Spleen (tissue), 11 donors: ENCODE measurements around the gene ISG20. TPM values are rescaled to one million over a fixed set of nuclear protein-coding genes. Genes with fewer than 3 reads are reported as not detected.
A peak's percentile ranks its signal among the peaks of the same experiment; 100 is the strongest.

ENCODE experiments used
- DNase-seq: peaks from one replicate; pipeline ENCODE4 v3.0.0-alpha.2; 2020
- H3K27ac ChIP-seq, 8 donors: fragments of 200-600 bp; sonication (generic) in 7 of 8; 1 replicate in 4 of 8; 2 replicates in 4 of 8; pipeline versions ENCODE4 v1.5.0 to v1.8.0; 2016 to 2021; ENCODE audit warnings: inconsistent platforms in 4 of 8, mild to moderate bottlenecking in 4 of 8, moderate library complexity in 1 of 8
- H3K27me3 ChIP-seq, 7 donors: fragments of 200-600 bp; sonication (generic) in 6 of 7; replicated peaks in 1 of 7; 1 replicate in 4 of 7; 2 replicates in 3 of 7; pipeline versions ENCODE4 v1.5.0 to v1.8.0; 2016 to 2021; ENCODE audit warnings: inconsistent platforms in 3 of 7, mild to moderate bottlenecking in 1 of 7
- H3K36me3 ChIP-seq, 6 donors: fragments of 200-600 bp; sonication (generic) in 5 of 6; 1 replicate in 4 of 6; 2 replicates in 2 of 6; pipeline versions ENCODE4 v1.5.0 to v1.8.0; 2016 to 2021; ENCODE audit warnings: inconsistent platforms in 2 of 6
- H3K4me1 ChIP-seq, 6 donors: fragments of 200-600 bp; sonication (generic) in 5 of 6; 1 replicate in 3 of 6; 2 replicates in 3 of 6; pipeline versions ENCODE4 v1.5.0 to v1.8.0; 2016 to 2021; ENCODE audit warnings: inconsistent platforms in 3 of 6
- H3K4me3 ChIP-seq, 8 donors: fragments of 200-600 bp; sonication (generic) in 7 of 8; 1 replicate in 4 of 8; 2 replicates in 4 of 8; pipeline versions ENCODE4 v1.5.0 to v1.8.0; 2016 to 2021; ENCODE audit warnings: inconsistent platforms in 4 of 8, mild to moderate bottlenecking in 4 of 8, moderate library complexity in 2 of 8
- H3K9me3 ChIP-seq, 8 donors: fragments of 200-600 bp; sonication (generic) in 7 of 8; 1 replicate in 4 of 8; 2 replicates in 4 of 8; pipeline versions ENCODE4 v1.5.0 to v1.8.0; 2016 to 2021; ENCODE audit warnings: inconsistent platforms in 4 of 8
- CTCF ChIP-seq, 11 experiments: fragments of 200-600 bp in 7 of 11; fragments of 450-650 bp in 4 of 11; sonication (generic) in 4 of 11; IDR thresholded peaks in 8 of 11; conservative IDR thresholded peaks in 3 of 11; 1 replicate in 7 of 11; 2 replicates in 4 of 11; pipeline versions ENCODE4 v1.4.0 to v1.8.0; 2016 to 2021; ENCODE audit warnings: antibody characterized with exemption in 11 of 11, inconsistent platforms in 4 of 11, mild to moderate bottlenecking in 1 of 11
- POLR2A ChIP-seq, 3 donors: fragments of 450-650 bp; IDR thresholded peaks; one replicate each; pipeline ENCODE4 v1.5.1; 2017; ENCODE audit warnings: antibody characterized with exemption in 3 of 3, mild to moderate bottlenecking in 1 of 3
- POLR2AphosphoS5 ChIP-seq, 3 donors: sonication (generic); formaldehyde crosslinking; IDR thresholded peaks; one replicate each; pipeline ENCODE4 v1.5.1; 2017; ENCODE audit warnings: antibody characterized with exemption in 3 of 3
- WGBS, 5 donors: extraction: QIAGEN DNeasy Blood & Tissue Kit in 3 of 5; methylation state at CpG; one replicate each; pipeline versions ENCODE4 v1.1.5 to v1.1.7; 2013 to 2018; 5-methylcytosine and 5-hydroxymethylcytosine counted together
- intact Hi-C: fragments of 100-400 bp; cut with DNase I; formaldehyde crosslinking; loops from one replicate; pipeline ENCODE4 v1.15.0; 2023; ENCODE audit warnings: low total_unique reads
- polyA plus RNA-seq, 3 donors: library from polyadenylated mRNA; stranded (reverse); fragments of 200-250 nt; gene quantifications; one replicate each; pipeline ENCODE4 v1.2.1, GENCODE V29; 2013
- total RNA-seq, 7 donors: library from RNA; depleted of rRNA in 3 of 7; stranded (reverse); fragments of >200 nt in 3 of 7; fragmentation: NEBNext Ultra II Directional in 4 of 7; extraction: Animal tissue kit (Norgen Biotek cat#: 25700) in 4 of 7; gene quantifications; one replicate each; pipeline versions ENCODE4 v1.1.0 to v1.2.1, GENCODE V29; 2016 to 2021
- donor health status: healthy with polysubstance abuse.
- donor health status: DM: no; HTN: no; CAD: no; lungs with moderate emphysema.
- donor health status: DM: no; HTN: no; CAD: no.
- donor health status: Bipolar disorder and iron deficiency.
- donor health status: healthy.
- donor health status: DM: no; HTN: no; CAD: no.
- donor health status: DM: yes; HTN: yes; CAD: no.

Gene ISG20
- total and polyA plus RNA-seq, 10 donors = 70.5 to 365 (median 142) TPM

GRCh38 chr15:88650556-88650955 lies 11.7 kb downstream of the ISG20 start:
- no peak for TF ChIP-seq POLR2AphosphoS5 (IDR thresholded peaks at IDR 0.05)
- TF ChIP-seq CTCF (IDR thresholded peaks at IDR 0.05 in 8 of 11, conservative IDR thresholded peaks at IDR 0.05 in 3 of 11) = no peak
- WGBS, 5 donors = 92 to 99% (median 97%) methylated on average over 12 of the region's 12 CpGs
- no peak for DNase-seq
- H3K4me1 ChIP-seq = peaks cover 38 to 97% (median 82%) of the 10 kb centered on the region in 6 donors
- no peaks in the 10 kb centered on the region for H3K9me3 ChIP-seq
- no peaks in the 10 kb centered on the region for H3K27me3 ChIP-seq
- H3K4me3 ChIP-seq = no peak overlapping the region
- intact Hi-C loops = no loop called here
- peaks cover 0 to 95% (median 2%) of the 10 kb centered on the region in 6 donors for H3K36me3 ChIP-seq
- H3K27ac ChIP-seq = peak overlapping the region in 5 of 8 donors; percentile 3 to 93 (median 73)

GRCh38 chr15:88651136-88651732 lies 12.4 kb downstream of the ISG20 start:
- Histone ChIP-seq H3K9me3 (no peaks in the 10 kb centered on the region), H3K4me3 (no peak overlapping the region), H3K27ac (peak overlapping the region in 2 of 8 donors; percentile 82 to 93), H3K36me3 (peaks cover 0 to 88% (median 0%) of the 10 kb centered on the region in 6 donors), H3K27me3 (no peaks in the 10 kb centered on the region), H3K4me1 (peaks cover 40 to 97% (median 83%) of the 10 kb centered on the region in 6 donors)
- intact Hi-C loops = no loop called here
- WGBS, 5 donors = 82 to 88% (median 87%) methylated on average over 7 of the region's 7 CpGs
- TF ChIP-seq CTCF (IDR thresholded peaks at IDR 0.05 in 8 of 11, conservative IDR thresholded peaks at IDR 0.05 in 3 of 11) = no peak
- TF ChIP-seq POLR2AphosphoS5 (IDR thresholded peaks at IDR 0.05) = no peak
- DNase-seq = no peak

- Histone ChIP-seq H3K4me1 (peaks cover 40 to 97% (median 83%) of the 10 kb centered on the region in 6 donors), H3K27ac (peak overlapping the region in 3 of 8 donors; percentile 27 to 93 (median 82))
- intact Hi-C loops = no loop called here
Measured at GRCh38 chr15:88651971-88652370, 13.2 kb downstream of the ISG20 start.

GRCh38 chr15:88652456-88653199 lies 13.8 kb downstream of the ISG20 start:
- peaks cover 0 to 74% (median 0%) of the 10 kb centered on the region in 6 donors for H3K36me3 ChIP-seq
- 57 to 73% (median 71%) methylated on average over 5 to 8 of the region's 8 CpGs for WGBS, 5 donors
- intact Hi-C loops = no loop called here

More at GRCh38 chr15:88651971-88652370, 13.2 kb downstream of the ISG20 start:
- WGBS, 5 donors = 82 to 86% (median 84%) methylated on average over 7 to 9 of the region's 9 CpGs
- peak; percentile 76 for DNase-seq
- H3K9me3 ChIP-seq = no peaks in the 10 kb centered on the region
- H3K4me3 ChIP-seq = no peak overlapping the region
- H3K36me3 ChIP-seq = peaks cover 0 to 81% (median 0%) of the 10 kb centered on the region in 6 donors
- TF ChIP-seq POLR2A (IDR thresholded peaks at IDR 0.05) = no peak
- peak in 2 of 3 donors; percentile 28 to 44 for TF ChIP-seq POLR2AphosphoS5 (IDR thresholded peaks at IDR 0.05)
- no peaks in the 10 kb centered on the region for H3K27me3 ChIP-seq

More at GRCh38 chr15:88652456-88653199, 13.8 kb downstream of the ISG20 start:
- peaks cover 36 to 97% (median 83%) of the 10 kb centered on the region in 6 donors for H3K4me1 ChIP-seq
- no peak overlapping the region for H3K4me3 ChIP-seq
- DNase-seq = peak; percentile 71
- no peaks in the 10 kb centered on the region for H3K9me3 ChIP-seq
- TF ChIP-seq CTCF (IDR thresholded peaks at IDR 0.05 in 8 of 11, conservative IDR thresholded peaks at IDR 0.05 in 3 of 11) (no peak), POLR2AphosphoS5 (IDR thresholded peaks at IDR 0.05) (peak in 2 of 3 donors; percentile 55 to 71)
- no peaks in the 10 kb centered on the region for H3K27me3 ChIP-seq
- H3K27ac ChIP-seq = peak overlapping the region in 7 of 8 donors; percentile 33 to 82 (median 40)
